AML-193 (cell line): ENCODE measurements around the gene KLHL33.

ENCODE experiments used
- DNase-seq, 2 experiments: peaks; one replicate each; lab custom pipeline; 2025; lab: John Stamatoyannopoulos, UW

KLHL33 gene

DNA sequence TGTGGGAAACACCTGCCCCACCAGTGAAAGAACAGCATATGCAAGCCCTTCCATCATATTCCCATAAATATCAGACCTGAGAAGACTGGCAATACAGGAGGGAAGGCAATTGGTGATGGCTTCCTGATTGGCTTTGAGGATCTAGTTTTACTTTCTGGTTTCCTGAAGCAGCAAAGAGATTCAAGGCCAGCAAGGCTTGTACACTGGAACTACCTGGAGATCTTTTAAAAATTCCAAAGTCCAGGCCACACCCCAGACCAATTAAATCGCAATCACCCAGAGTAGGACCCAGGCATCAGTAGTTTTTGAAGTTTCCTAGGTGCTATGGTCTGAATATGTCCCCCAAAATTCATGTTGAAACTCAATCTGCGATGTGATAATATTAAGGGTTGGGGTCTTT is 19.7 kb downstream of the KLHL33 start:
- DNase-seq, result no peak

DNA sequence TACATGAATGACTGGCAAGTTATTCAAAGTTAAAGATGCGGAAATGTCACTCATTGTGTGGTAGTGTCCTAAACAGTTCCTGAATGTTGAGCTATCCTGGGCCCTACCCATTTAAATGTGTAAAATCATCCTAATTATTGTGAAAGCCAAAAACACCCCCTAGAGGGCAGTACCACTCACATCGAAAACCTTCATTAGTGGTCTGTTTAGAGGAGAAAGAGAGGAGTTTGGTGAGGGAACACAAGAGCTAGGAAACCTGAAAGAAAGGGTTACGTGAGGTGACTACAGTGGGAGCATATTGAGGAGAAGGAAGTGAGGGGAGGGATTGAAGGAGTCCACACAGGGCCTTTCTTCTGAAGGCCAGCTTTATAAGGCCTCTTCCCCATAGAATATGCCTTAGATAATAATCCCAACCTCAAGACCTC is 20.2 kb downstream of the KLHL33 start:
- DNase-seq, result peak; percentile 80 to 83

DNA sequence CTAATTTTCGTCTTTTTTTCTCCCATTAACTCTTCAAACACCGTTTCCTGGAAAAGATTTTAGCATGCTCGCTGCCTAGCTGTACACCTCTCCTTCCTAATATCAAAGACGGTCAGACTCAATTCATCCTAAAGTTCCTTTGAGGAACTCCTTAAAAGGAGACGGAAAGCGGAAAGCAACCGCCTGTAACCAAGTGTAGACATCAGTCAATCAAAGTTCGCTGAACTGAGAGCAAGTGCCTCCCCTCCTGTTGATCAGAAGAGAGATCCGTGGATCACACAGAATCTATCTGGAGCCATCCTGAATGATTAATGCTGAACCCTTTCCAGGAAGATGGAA is 22.3 kb downstream of the KLHL33 start:
- DNase-seq, result peak; percentile 20 to 32

DNA sequence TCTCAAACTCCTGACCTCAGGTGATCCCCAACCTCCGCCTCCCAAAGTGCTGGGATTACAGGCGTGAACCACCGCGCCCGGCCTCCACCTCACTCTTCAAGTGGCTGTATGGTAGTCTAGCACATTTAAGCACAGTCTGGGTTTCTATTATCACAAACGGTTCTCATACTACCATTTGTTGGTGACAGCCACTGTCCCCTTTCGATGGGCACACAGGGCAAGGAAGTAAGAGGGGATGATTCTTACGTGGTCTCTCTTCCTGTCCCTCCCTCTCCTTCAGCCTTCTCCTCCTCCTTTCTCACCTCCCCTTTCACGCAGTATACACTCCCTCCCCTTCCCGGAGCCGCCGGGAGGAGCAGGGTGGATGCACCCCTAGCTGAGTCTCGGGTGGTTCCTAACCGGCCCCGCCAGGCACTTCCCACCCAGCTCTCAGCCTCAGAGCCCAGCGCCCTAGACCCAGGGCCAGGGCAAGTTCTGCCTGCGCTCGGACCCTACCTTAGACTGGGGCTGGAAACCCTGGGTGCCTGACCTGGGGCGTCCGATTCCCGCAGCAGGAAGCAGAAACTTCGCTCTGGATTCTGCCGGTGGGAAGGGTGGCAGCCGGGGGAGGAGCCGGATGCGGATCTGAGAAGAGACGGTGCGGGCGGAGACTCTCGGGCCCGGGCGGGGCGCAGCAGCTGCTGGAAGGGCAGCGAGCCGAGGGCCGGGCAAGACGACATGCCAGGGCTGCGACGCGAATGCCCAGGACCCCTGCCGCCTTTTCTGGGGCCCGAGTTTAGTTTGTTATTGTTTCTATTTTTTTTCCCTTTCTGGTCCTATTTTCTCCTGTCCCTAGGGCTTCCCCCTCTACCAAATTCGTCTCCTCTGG is 22.9 kb downstream of the KLHL33 start, which contains the start of gene TEP1:
TSS of gene TEP1 (minus strand) at position 626 of the 868 bp plus-strand sequence. CDS start 5,062 bp downstream, outside the sequence.
- DNase-seq, result peak; percentile 63 to 67

DNA sequence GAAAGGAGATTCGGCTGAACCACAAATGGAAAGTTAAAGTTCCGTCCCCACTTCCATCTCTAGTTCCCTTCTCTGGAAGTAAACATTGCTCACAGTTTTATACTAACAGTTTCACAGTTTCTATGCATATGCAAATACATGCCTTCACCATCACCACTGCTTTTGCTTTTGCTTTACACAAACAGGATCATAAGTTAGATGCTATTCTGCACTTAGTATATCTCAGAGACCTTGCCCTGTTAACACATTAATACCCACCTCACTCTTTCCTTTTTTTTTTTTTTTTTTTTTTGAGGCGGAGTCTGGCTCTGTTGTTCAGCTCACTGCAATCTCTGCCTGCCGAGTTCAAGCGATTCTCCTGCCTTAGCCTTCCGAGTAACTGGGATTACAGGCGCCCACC is 23.6 kb downstream of the KLHL33 start:
- DNase-seq, result no peak

DNA sequence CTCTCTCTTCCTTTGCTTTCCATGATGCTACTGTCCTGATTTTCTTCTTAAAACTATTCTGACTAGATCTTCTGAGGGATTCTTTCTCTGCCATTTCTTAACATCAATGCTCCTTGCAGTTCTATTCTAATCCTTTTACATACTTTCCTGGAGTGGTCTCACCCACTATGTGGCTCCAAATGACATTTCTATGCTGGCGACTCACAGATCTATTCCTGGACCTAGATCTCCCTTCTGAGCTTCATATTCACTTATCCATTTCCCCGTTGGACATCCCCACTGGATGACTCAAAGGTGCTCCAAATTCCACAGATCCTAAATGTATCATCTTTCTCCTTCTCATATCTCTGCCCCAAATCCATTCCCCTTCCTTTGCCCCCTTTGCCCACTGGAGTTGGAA is 26.7 kb downstream of the KLHL33 start:
- no peak for DNase-seq

DNA sequence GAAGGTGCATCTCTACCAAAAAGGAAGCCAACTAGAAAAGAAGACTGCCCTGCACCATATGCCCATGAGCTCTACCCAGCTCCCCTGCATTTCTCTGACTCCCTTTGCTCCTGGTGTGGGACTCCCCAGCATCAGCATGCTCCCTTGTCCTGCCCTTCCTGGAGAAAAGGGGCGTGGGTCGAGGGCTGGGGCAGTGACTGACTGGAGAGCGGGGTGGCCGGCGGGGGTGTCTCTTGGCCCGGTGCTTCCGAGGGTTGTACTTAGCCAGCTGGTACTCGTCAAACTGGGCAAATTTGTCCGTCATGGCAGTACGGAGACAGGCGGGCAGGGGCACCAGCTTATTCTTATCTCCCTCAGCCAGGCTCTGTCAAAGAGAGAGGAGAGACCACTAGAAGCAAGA is 32.4 kb downstream of the KLHL33 start:
- no peak for DNase-seq

DNA sequence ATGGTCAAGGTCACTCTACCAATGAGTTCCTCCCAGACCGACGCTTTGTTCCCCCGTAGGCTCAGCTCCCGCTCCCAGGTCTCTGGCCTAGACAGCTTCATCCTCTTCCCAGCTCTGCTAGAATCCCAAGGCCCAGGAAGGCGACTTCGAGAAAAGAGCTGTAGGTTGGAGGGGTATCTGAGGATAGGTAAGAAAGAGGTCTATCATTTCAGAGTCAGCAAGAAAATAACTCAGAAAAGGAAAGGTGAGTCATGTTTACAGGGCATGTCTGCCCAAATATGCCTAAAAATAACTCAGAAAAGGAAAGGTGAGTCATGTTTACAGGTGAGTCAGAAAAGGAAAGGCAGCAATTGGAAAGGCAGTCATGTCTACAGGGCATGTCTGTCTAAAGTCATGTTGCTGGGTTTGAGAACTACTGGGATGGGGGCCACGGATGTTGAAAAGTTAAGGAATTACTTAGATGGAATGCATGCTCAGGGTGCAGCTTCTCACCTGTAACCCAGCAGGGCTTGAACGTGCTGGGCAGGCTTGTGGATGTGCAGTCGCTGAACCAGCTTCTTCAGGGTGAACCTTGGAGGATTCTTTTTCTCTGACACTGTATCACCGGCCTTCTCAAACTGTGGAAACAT is 34.9 kb downstream of the KLHL33 start:
- DNase-seq, result no peak

DNA sequence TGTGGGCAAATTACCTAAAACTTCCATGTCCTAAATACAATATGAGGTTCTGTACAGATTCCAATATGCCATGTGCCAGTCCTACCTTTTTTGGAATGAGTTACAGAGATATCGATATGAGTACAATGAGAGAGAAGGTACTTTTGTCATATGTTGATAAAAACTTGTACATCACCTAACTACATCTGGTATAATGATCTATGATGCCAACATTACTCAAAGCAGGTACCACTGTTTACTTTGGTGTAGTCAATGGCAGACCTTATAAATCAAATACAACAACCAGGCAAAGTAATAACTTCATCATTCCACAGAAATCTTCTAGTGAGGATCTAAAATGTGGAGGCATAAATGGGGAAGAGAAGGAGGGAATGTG is 35.4 kb downstream of the KLHL33 start:
- no peak for DNase-seq

DNA sequence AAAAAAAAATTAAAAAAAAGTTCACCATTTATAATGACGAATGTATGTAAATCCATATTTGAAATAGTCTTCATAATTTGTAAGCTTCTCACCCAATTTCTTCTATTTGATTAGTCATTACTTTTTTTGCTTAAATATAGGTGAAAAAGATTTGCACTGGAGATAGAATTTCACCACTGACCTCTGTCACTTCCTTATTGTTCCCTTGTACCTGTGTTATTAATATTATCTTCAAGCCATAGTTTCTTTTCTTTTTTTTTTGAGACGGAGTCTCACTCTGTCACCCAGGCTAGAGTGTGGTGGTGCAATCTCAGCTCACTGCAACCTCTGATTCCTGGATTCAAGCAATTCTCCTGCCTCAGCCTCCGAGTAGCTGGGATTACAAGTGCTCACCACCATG is 38.5 kb downstream of the KLHL33 start:
- DNase-seq, result no peak

DNA sequence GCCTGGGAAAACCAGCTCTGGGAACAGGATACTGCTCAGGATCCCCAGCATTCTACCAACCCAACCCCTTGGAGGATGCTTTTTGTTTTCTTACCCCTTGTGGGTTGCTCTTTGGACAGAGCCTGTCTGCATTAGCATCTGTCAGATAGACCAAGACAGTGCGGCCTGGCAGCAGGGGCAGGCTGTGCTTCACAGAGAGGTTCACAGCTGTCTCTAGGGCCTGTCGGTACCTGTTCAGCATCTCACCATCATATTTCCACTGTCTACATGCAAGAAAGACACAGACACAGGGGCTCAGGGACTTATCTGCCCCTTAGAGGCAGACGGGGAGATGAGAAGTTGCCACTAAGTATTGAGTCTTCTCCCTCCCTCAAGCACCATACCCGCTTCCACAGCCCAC is 44.5 kb downstream of the KLHL33 start:
- no peak for DNase-seq

DNA sequence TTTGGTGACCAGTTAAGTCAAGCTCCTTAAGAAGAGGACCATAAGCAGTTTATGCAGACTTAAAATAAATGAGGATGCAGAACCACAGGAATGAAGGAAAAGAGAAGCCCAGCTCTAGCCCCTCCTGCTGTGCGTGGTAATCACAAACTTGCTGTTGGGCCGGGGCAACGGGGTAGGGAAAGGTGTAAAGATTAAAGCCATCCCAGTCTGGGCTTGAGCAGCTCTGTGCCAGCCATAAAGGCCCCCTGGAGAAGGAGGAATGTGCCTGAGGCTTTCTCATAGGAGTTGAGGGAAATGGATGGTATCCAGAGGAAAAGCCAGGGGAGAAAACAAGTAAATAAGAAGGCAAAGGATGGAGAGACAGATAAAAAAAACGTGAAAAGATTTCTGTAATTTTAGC is 47.8 kb downstream of the KLHL33 start:
- DNase-seq, result no peak

DNA sequence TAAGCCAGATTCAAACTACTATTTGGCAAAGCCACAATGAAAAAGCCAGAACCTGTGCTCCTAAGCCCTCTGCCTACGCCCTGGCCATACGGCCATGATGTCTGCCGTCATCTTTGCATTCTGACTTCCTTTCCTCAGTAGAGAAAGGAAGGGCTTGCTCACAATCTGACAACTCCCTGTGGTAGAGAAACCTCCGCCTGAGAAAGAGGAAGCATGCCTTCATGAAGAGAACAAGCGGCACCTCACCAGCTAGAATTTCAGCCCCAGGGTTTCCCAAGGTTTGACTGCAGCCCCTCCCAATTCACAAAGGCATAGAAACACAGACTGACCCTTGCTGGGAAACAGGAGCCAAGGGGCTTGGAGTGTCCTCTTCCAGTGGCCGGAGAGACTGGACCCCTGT is 48.4 kb downstream of the KLHL33 start:
- DNase-seq, result no peak

DNA sequence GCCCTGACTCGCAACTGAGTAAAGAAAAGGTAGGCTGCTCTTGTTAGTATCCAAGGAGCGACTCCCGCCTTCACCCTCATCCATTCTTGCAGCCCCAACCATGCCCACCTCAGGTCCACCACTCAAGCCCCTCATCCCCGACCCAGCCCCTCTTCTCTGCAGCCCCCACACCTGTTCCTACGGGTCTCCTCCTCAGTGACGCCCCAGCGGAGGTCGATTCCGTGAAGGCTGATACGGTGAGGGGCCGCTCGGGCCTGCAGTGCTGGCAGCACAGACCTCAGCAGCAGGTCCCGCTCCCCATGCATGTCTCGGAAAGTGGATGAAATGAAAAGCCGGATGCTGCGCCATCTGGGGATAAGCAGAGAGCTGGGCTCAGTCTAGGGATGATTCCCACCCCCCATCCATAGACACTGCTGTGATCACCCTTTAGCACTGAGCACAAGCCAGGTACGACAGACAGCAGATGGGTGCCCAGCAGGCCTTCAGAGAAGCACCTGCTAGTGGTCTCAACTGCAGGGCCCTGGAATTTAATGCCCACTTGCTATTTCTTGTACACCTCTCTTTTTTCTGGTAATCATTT is 49.6 kb downstream of the KLHL33 start:
- DNase-seq, result no peak

DNA sequence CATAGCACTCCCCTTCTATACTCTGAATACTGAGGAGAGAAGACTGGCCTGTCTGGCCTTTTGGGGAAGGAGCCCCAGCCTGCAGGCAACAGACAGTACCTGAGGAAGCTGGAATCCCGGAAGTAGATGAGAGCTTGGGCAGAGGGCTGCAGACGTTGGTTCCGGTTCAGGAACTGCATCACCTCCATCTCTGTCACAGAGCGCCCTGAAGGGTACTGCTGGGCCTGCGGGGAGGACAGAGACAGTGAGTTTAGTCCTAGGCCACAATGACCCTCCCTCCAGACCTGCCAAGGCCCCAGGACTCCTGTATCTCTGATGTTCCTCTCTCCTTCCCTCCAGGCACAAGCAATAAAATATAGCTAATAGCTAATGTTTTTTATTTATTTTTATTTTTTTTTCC is 51.1 kb downstream of the KLHL33 start:
- no peak for DNase-seq

DNA sequence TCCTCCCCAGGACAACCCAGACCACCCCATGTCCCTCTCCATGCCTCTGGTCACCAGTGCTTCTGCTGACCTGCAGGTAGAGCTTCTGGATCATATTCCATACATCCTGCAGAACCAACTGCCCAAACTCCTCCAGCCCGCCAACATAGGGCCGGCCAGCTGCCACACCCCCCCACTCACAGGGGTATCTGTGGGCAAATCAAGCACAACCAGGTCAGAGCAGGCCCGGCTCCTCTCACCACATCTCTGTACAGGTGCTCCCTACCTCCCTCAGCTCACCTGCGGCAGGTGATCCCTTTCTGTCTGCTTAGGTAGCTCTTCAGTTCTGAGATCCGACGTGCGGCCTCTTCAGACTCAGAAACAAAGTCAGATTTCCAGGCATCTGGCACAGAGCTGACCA is 51.6 kb downstream of the KLHL33 start:
- DNase-seq, result no peak

DNA sequence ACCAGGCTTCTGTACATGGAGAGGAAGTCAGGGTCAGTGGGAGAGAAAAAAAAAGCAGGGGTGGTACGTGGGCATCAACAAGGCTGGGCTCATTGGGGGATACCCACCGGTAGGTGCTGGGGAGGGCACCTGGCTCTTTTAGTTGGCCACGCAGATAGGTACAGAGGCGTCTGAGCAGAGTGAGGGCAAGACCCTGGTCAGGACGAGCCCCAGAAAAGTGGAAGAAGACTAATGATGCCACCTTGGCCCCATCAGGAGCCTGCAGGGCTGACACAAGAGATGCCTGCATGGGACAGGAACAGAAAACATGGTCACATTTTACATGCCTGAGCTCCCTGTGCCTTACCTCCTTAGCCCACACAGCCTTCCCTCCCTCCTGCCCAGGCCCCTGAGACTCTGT is 52.3 kb downstream of the KLHL33 start:
- DNase-seq, result no peak

DNA sequence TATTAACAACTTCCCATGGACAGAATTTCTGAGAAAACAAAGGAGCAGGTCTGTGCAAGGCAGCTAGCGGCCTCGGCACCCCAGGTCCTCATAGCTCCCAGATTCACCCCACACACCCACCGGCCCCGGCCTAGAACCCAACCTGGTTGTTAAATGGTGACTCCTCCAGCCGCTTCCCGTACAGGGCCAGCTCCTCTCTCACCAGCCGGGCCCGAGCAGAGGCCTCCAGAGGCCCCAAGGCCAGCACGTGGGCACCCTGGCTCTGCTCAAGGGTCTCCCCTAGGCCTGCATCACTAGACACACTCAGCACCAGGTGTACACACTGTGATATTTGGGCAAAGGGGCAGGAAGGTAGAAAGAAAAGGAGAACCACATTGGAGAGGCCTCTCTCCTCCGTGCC is 52.9 kb downstream of the KLHL33 start:
- no peak for DNase-seq

DNA sequence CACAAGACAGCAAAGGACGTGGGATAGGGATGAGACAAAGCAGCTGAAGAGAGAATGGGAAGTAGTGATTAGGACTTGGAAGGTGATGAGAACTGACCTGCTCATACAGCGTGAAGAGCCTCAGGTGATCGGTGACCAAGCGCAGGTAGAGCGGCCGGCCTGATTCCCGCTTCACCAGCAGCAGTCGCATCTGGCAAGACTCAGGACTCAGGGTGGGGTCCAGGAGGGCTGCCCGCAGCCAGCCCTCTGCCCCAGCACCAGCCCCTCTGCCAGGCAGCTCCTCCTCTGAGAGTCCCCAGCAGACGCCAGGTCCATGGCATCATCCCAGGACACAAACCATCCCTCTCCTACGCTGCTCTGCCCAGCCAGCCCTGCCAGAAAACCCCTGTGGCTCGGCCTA is 53.4 kb downstream of the KLHL33 start:
- DNase-seq, result no peak

DNA sequence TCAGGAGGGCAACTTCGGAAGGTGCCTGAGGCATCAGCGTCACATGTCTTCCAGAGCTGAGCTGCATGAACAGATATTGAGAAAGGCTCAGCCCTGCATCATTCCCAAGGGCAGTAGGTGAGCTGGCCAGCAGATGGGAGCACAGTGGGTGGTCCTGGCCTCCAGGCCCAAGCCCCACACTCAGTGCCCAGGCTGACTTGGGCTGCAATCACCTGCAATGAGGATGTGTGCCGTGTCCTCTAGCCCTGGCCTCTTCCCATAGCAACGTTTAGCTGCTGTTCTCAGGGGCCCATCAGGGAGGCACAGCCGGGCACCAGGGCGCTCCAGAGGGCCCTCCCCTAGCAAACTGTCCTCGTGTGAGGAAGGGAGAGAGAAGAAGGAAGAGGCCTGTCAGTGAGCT is 54.6 kb downstream of the KLHL33 start:
- no peak for DNase-seq

DNA sequence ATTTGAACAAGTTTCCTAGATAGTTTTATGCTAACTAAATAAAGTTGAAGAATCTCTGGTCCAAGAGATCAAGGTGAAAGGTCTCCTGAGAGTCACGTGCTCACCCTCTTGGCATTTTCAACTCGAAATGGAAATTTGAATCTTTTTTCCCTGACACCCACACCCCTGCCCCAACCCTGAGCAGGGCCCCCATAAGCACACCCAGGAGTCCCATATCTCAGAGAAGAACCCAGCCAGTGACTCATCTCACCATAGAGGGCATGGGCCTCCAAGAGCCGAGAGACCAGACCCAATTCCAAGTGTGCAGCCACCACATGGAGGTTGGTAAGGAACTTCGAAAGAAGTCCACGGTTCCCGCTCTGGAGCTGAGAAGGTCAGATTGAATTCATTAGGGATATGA is 55.3 kb downstream of the KLHL33 start:
- DNase-seq, result no peak

DNA sequence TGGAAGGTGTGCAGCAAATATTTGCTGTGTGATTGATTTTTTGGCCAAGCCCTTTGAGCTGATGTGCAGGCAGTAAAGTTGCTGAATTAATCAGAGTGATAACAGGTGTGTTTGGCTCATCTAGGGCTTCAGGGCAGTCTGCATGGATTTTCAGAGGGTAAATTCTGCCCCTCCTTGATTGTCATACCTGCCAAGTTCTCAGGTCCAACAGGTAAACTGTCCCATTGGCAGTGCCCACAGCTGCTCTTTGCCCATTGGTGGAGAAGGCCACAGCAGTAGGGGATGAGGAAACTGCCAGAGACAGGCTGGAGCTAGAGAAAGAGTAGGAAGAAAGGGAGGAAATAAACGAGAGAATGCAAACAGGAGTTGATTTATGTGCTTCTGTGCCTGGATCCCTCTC is 56.2 kb downstream of the KLHL33 start:
- DNase-seq, result no peak

DNA sequence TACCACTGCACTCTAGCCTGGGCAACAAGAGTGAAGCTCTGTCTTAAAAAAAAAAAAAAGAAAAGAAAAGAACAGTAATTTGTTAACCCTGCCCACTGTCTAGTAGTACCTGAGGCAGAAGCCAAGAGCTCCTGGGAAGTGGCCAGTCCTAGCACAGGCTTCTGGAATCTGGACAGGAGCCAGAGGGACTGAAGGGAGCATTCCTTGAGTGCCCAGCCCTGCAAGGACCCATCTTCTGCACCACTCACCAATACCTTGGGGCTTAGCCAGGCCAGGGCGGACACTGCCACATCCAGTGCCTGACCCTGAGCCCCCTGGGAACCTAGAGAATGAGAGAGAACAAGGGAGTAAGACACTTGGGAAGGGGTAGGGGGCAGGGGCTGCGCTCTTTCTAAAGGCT is 58.8 kb downstream of the KLHL33 start:
- no peak for DNase-seq
